Calu3 (cell line): ENCODE results near the gene ZNF263. TPM values are rescaled to one million over a fixed set of nuclear protein-coding genes. Genes with fewer than 3 reads are reported as not detected.

Experiments used
- BruUV-seq: library from RNA; stranded (reverse); fragments of 400-500 nt; replicated peaks from 2 replicates; lab custom pipeline; 2021; lab: Mats Ljungman, UMichigan
- CTCF ChIA-PET: fragments of 300-600 bp; sonication (Branson Sonifier 250); formaldehyde crosslinking; loops from one replicate; lab custom pipeline; 2022; ENCODE audit warnings: antibody characterized with exemption; lab: Charles Lee
- DNase-seq: peaks from one replicate; pipeline ENCODE4 v3.0.0; 2022
- H3K27ac Mint-ChIP-seq: one replicate; pipeline ENCODE4 v1.8.0; 2022; ENCODE audit warnings: mixed read lengths; ENCODE audit not compliant: unreplicated experiment
- H3K27me3 Mint-ChIP-seq: one replicate; pipeline ENCODE4 v1.8.0; 2022; ENCODE audit warnings: mixed read lengths; ENCODE audit not compliant: unreplicated experiment
- H3K36me3 Mint-ChIP-seq: one replicate; pipeline ENCODE4 v1.8.0; 2022; ENCODE audit warnings: mild to moderate bottlenecking, moderate library complexity, mixed read lengths; ENCODE audit not compliant: insufficient read depth, unreplicated experiment
- H3K4me1 Mint-ChIP-seq: one replicate; pipeline ENCODE4 v1.8.0; 2022; ENCODE audit warnings: mild to moderate bottlenecking, low read depth, mixed read lengths; ENCODE audit not compliant: unreplicated experiment
- H3K4me3 Mint-ChIP-seq: one replicate; pipeline ENCODE4 v1.8.0; 2022; ENCODE audit warnings: mild to moderate bottlenecking, low read depth, moderate library complexity, mixed read lengths; ENCODE audit not compliant: unreplicated experiment
- H3K9me3 Mint-ChIP-seq: one replicate; pipeline ENCODE4 v1.8.0; 2022; ENCODE audit warnings: low read depth, mixed read lengths; ENCODE audit not compliant: unreplicated experiment
- intact Hi-C: fragments of 100-400 bp; cut with micrococcal nuclease; formaldehyde crosslinking; loops from one replicate; pipeline ENCODE4 v1.10.0; 2022; ENCODE audit not compliant: unreplicated experiment
- total RNA-seq: library from RNA; stranded (reverse); gene quantifications from 2 replicates; pipeline ENCODE4 v1.2.3, GENCODE V29; 2022
- TF ChIP-seq, protein P1 (sequence below): fragments of 200-600 bp; IDR thresholded peaks from one replicate; pipeline ENCODE4 v1.8.0; 2022; ENCODE audit warnings: antibody characterized with exemption; ENCODE audit not compliant: unreplicated experiment

The ZNF263 gene
- total RNA-seq, 1 experiment from 2014 or later = 46.9 TPM

- no peaks in the 10 kb centered on the region for H3K4me1 Mint-ChIP-seq
- DNase-seq = no peak
- CTCF ChIA-PET = interaction anchor here (0.5 to 1.3 kb wide), 2 partner anchors 10 to 19 kb away, joined by 3 to 5 read pairs; no protein-coding TSS in a partner anchor
These were observed 26.3 kb upstream of the ZNF263 start for GRCh38 chr16:3256866-3257465.

DNA sequence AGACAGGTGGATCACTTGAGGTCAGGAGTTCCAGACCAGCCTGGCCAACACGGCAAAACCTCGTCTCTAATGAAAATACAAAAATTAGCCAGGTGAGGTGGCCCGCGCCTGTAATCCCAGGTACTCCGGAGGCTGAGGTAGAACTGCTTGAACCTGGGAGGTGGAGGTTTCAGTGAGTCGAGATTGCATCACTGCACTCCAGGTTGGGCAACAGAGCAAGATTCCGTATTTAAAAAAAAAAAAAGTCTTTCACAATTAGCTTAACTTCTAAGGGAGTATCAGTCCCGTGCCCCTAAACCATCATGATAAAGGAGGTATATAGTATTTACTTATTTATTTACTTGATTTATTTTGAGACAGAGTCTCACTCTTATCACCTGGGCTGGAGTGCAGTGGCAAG, 23.5 kb upstream of the ZNF263 start:
- TF ChIP-seq, protein P1, sequence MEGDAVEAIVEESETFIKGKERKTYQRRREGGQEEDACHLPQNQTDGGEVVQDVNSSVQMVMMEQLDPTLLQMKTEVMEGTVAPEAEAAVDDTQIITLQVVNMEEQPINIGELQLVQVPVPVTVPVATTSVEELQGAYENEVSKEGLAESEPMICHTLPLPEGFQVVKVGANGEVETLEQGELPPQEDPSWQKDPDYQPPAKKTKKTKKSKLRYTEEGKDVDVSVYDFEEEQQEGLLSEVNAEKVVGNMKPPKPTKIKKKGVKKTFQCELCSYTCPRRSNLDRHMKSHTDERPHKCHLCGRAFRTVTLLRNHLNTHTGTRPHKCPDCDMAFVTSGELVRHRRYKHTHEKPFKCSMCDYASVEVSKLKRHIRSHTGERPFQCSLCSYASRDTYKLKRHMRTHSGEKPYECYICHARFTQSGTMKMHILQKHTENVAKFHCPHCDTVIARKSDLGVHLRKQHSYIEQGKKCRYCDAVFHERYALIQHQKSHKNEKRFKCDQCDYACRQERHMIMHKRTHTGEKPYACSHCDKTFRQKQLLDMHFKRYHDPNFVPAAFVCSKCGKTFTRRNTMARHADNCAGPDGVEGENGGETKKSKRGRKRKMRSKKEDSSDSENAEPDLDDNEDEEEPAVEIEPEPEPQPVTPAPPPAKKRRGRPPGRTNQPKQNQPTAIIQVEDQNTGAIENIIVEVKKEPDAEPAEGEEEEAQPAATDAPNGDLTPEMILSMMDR = no peak
- peaks cover 27% of the 10 kb centered on the region for H3K36me3 Mint-ChIP-seq
- no peaks in the 10 kb centered on the region for H3K9me3 Mint-ChIP-seq
- no peak overlapping the region for H3K4me3 Mint-ChIP-seq
- peaks cover 36% of the 10 kb centered on the region for H3K27me3 Mint-ChIP-seq
- intact Hi-C loops = loop anchor here (5.0 kb wide), 1 partner anchor 197 kb away; no protein-coding TSS in a partner anchor
- CTCF ChIA-PET = no interaction called here
- no TSS peak for BruUV-seq
- no peak overlapping the region for H3K27ac Mint-ChIP-seq
- no peak for DNase-seq
- no peaks in the 10 kb centered on the region for H3K4me1 Mint-ChIP-seq

More at GRCh38 chr16:3256866-3257465, 26.3 kb upstream of the ZNF263 start:
- no TSS peak for BruUV-seq
- Mint-ChIP-seq H3K9me3 (no peaks in the 10 kb centered on the region), H3K27me3 (peaks cover 36% of the 10 kb centered on the region), H3K4me3 (no peak overlapping the region), H3K36me3 (no peaks in the 10 kb centered on the region), H3K27ac (no peak overlapping the region)
- intact Hi-C loops = no loop called here
- TF ChIP-seq, protein P1 = no peak

- H3K4me1 Mint-ChIP-seq = no peaks in the 10 kb centered on the region
- peak overlapping the region; percentile 93 for H3K4me3 Mint-ChIP-seq
- no peak for DNase-seq
- intact Hi-C loops = loop anchor here (5.0 kb wide), 1 partner anchor 195 kb away; no protein-coding TSS in a partner anchor
- TF ChIP-seq, protein P1 = no peak
- peaks cover 34% of the 10 kb centered on the region for H3K36me3 Mint-ChIP-seq
- no peaks in the 10 kb centered on the region for H3K9me3 Mint-ChIP-seq
- peaks cover 18% of the 10 kb centered on the region for H3K27me3 Mint-ChIP-seq
- no peak overlapping the region for H3K27ac Mint-ChIP-seq
- no TSS peak for BruUV-seq
- CTCF ChIA-PET = no interaction called here
These were observed 20.8 kb upstream of the ZNF263 start for GRCh38 chr16:3262517-3262916.

GRCh38 chr16:3264137-3265036, 18.9 kb upstream of the ZNF263 start:
- Mint-ChIP-seq H3K36me3 (peaks cover 39% of the 10 kb centered on the region), H3K4me3 (peak overlapping the region; percentile 93), H3K27me3 (no peaks in the 10 kb centered on the region), H3K9me3 (no peaks in the 10 kb centered on the region), H3K27ac (peak overlapping the region; percentile 96), H3K4me1 (no peaks in the 10 kb centered on the region)
- CTCF ChIA-PET = interaction anchor here (0.6 to 1.6 kb wide), 5 partner anchors 18 to 230 kb away, joined by 3 to 4 read pairs (median 3); partner anchors contain the start of genes ZNF174, ZNF263 and ZSCAN32
- TSS peak; percentile 72 for BruUV-seq
- intact Hi-C loops = loop anchor here (5.0 kb wide), 1 partner anchor 193 kb away; no protein-coding TSS in a partner anchor
- DNase-seq = peak; percentile 99
- TF ChIP-seq, protein P1 = no peak
